Measurements from ENCODE around the gene IFNE. TPM values are rescaled to one million over a fixed set of nuclear protein-coding genes. Genes with fewer than 3 reads are reported as not detected.

Gene IFNE
- total RNA-seq, 4 donors from 2014 or later = 0.91 to 3.4 (median 2.4) TPM; not detected in 1

DNA sequence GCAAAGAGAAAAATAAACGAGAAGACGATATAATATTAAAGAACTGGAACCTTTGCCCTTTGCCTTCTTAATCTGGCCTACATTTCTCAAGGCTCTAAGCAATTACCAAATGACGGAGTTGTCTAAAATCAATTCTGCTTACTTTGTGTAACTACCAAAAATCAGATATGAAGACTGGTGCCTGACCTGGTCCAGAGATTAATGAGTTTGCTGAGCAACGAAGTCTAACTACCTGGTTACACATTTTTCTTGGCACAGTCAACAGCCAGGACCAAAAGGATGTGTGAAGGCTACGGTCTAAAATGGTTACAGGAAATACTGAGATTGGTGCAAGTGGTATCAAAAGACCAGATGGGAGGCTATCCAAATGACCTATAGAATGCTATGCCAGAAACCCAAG is 17.8 kb upstream of the IFNE start:
- intact Hi-C loops (cut with DNase I) = no loop called here
- H3K27me3 ChIP-seq = no peaks in the 10 kb centered on the region
- H3K27ac ChIP-seq = no peak overlapping the region
- H3K4me1 ChIP-seq = no peaks in the 10 kb centered on the region
- TF ChIP-seq, protein P1, sequence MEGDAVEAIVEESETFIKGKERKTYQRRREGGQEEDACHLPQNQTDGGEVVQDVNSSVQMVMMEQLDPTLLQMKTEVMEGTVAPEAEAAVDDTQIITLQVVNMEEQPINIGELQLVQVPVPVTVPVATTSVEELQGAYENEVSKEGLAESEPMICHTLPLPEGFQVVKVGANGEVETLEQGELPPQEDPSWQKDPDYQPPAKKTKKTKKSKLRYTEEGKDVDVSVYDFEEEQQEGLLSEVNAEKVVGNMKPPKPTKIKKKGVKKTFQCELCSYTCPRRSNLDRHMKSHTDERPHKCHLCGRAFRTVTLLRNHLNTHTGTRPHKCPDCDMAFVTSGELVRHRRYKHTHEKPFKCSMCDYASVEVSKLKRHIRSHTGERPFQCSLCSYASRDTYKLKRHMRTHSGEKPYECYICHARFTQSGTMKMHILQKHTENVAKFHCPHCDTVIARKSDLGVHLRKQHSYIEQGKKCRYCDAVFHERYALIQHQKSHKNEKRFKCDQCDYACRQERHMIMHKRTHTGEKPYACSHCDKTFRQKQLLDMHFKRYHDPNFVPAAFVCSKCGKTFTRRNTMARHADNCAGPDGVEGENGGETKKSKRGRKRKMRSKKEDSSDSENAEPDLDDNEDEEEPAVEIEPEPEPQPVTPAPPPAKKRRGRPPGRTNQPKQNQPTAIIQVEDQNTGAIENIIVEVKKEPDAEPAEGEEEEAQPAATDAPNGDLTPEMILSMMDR (IDR thresholded peaks at IDR 0.05) = no peak
- TF ChIP-seq POLR2A (IDR thresholded peaks at IDR 0.05) = no peak
- no peak overlapping the region for H3K4me3 ChIP-seq
- no peaks in the 10 kb centered on the region for H3K9me3 ChIP-seq
- no peaks in the 10 kb centered on the region for H3K36me3 ChIP-seq
- DNase-seq = no peak
- WGBS, 2 donors = 58 to 62% methylated on average over 5 of the region's 5 CpGs

GRCh38 chr9:21491756-21492155 is 9.6 kb upstream of the IFNE start:
- WGBS, 2 donors = 25 to 35% methylated on average over 1 of the region's 1 CpG
- Histone ChIP-seq H3K4me3 (no peak overlapping the region), H3K27me3 (no peaks in the 10 kb centered on the region), H3K9me3 (no peaks in the 10 kb centered on the region), H3K27ac (no peak overlapping the region), H3K36me3 (no peaks in the 10 kb centered on the region), H3K4me1 (no peaks in the 10 kb centered on the region)
- TF ChIP-seq, protein P1 (IDR thresholded peaks at IDR 0.05) = peak in 1 of 6 experiments; percentile 25
- TF ChIP-seq POLR2A (IDR thresholded peaks at IDR 0.05) = no peak
- intact Hi-C loops (cut with DNase I) = no loop called here
- DNase-seq = no peak

DNA sequence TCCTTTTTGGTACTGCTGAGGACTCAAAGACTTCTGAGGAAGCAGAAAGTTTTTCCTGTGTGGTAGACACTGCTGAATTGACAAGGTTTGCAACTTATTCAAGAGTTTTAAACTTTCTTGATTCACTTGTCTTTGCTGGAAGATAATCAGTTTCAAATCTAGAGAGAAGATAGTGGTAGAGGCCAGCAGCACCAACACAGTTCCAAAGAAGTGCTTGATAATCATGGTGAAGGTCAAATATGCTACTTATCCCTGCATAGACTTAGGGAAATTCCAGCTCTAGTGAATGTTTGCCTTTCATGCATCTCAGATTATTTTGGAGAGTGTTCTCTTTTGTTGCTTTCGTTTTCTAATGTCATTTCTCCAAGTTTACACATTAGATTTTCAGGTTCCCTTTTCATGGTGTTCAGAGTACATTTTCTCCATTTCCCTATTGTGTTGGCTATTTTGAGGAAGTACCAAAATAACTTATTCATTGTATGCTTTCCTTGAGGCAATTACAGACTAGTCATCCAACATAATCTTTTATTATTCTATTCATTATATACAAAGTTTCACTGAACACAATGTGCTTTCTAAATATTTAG is 550 bp downstream of the IFNE start:
- WGBS, 2 donors = 9 to 12% methylated on average over 1 of the region's 1 CpG
- no peak overlapping the region for H3K27ac ChIP-seq
- H3K27me3 ChIP-seq = no peaks in the 10 kb centered on the region
- peaks cover 0 to 9% (median 0%) of the 10 kb centered on the region in 3 donors for H3K4me1 ChIP-seq
- TF ChIP-seq, protein P1 (IDR thresholded peaks at IDR 0.05) = no peak
- TF ChIP-seq POLR2A (IDR thresholded peaks at IDR 0.05) = no peak
- DNase-seq = no peak
- intact Hi-C loops (cut with DNase I) = no loop called here
- H3K36me3 ChIP-seq = no peaks in the 10 kb centered on the region
- no peaks in the 10 kb centered on the region for H3K9me3 ChIP-seq
- no peak overlapping the region for H3K4me3 ChIP-seq

DNA sequence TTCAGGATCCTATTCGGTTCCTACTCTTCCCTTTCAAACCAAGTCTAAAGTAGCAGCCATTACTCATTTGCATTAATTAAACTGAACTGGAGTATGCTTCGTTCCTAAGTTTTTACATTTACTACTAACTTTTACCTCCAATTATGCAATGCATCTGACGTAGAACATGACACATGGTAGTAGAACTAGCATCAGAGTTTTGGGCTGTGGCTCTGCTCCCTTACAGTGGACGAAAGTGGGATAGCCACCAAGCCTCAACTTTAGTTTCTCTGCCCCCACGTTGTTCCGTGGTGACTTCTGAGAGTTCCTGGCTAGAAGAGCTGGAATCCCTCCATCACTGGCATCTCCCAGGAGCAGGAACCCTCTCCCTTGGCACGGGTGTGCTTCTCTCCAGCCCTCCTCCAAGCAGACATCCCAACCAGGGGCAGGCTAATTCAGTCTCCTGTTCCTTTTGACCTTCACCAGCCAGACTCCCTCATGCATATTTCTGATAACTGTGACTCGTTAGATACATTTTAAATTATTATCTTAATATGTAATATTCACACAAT is 2.9 kb downstream of the IFNE start:
- H3K27ac ChIP-seq = no peak overlapping the region
- WGBS, 2 donors = 67 to 69% methylated on average over 8 of the region's 8 CpGs
- DNase-seq = no peak
- peaks cover 0 to 9% (median 0%) of the 10 kb centered on the region in 3 donors for H3K4me1 ChIP-seq
- no peaks in the 10 kb centered on the region for H3K9me3 ChIP-seq
- no peak overlapping the region for H3K4me3 ChIP-seq
- H3K27me3 ChIP-seq = no peaks in the 10 kb centered on the region
- TF ChIP-seq, protein P1 (IDR thresholded peaks at IDR 0.05) = no peak
- TF ChIP-seq POLR2A (IDR thresholded peaks at IDR 0.05) = no peak
- intact Hi-C loops (cut with DNase I) = no loop called here
- H3K36me3 ChIP-seq = no peaks in the 10 kb centered on the region

- H3K27ac ChIP-seq = no peak overlapping the region
- 88 to 92% methylated on average over 2 of the region's 2 CpGs for WGBS, 2 donors
- H3K4me1 ChIP-seq = peaks cover 0 to 9% (median 0%) of the 10 kb centered on the region in 3 donors
- H3K4me3 ChIP-seq = no peak overlapping the region
- no peaks in the 10 kb centered on the region for H3K9me3 ChIP-seq
- no peaks in the 10 kb centered on the region for H3K27me3 ChIP-seq
- TF ChIP-seq, protein P1 (IDR thresholded peaks at IDR 0.05) = no peak
- no peak for TF ChIP-seq POLR2A (IDR thresholded peaks at IDR 0.05)
- no peak for DNase-seq
- intact Hi-C loops (cut with DNase I) = no loop called here
- H3K36me3 ChIP-seq = no peaks in the 10 kb centered on the region
These were observed 4.6 kb downstream of the IFNE start for GRCh38 chr9:21477466-21477865.
